ENCODE results near the gene ACACA. TPM values are rescaled to one million over a fixed set of nuclear protein-coding genes. Genes with fewer than 3 reads are reported as not detected.

The ACACA gene
- total RNA-seq, 4 donors from 2014 or later = 28.7 to 72.7 (median 42.2) TPM

DNA sequence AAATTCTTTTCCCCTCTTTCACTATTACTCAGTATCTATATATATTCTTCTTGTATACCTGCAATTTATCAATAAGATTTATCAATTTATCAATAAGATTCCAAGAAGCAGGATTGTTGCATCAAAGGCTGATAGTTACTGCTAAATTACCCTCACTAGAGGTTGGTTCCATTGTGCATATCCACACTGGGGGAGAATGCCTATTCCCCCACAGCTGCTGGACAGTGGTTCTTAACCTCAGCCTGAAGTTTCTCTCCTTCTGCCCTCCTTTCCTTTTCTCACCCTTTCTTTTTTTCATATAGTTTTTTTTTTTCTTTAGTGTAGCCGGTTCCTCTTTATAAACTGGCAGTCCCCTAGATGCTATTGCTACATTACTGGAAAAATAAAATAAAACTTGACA lies 24.6 kb downstream of the ACACA start:
- TF ChIP-seq, protein P1, sequence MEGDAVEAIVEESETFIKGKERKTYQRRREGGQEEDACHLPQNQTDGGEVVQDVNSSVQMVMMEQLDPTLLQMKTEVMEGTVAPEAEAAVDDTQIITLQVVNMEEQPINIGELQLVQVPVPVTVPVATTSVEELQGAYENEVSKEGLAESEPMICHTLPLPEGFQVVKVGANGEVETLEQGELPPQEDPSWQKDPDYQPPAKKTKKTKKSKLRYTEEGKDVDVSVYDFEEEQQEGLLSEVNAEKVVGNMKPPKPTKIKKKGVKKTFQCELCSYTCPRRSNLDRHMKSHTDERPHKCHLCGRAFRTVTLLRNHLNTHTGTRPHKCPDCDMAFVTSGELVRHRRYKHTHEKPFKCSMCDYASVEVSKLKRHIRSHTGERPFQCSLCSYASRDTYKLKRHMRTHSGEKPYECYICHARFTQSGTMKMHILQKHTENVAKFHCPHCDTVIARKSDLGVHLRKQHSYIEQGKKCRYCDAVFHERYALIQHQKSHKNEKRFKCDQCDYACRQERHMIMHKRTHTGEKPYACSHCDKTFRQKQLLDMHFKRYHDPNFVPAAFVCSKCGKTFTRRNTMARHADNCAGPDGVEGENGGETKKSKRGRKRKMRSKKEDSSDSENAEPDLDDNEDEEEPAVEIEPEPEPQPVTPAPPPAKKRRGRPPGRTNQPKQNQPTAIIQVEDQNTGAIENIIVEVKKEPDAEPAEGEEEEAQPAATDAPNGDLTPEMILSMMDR (IDR thresholded peaks at IDR 0.05) = no peak
- DNase-seq (ENCODE audit: low spot score) (no peak), ATAC-seq (ENCODE audit: low FRiP score) (no peak)

DNA sequence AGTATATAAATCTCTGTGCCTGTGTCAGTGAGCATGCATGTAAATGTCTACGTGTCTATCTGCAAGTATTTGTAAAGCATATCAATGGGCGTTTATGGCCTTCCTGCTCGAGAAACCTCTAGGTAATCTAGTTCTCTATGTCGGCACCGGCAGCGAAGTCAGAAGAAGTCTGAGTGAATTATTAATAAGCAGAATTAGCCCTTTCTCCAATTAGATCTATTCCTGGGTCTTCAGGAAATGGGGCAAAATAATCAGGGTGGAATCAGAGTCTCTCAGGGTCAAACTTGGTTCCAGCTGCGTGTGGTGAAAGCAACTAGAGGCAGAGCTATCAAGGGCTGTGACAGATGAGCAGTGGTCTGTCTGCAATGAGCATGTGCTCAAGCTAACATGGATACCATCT lies 30.9 kb downstream of the ACACA start, which contains the start of gene C17orf78:
TSS of gene C17orf78 (plus strand) at position 280 of the 400 bp plus-strand sequence. CDS start at position 388, 108 bp downstream.
- no peak for ATAC-seq (ENCODE audit: low FRiP score)
- TF ChIP-seq, protein P1 (IDR thresholded peaks at IDR 0.05) = no peak
- DNase-seq (ENCODE audit: low spot score) = no peak

DNA sequence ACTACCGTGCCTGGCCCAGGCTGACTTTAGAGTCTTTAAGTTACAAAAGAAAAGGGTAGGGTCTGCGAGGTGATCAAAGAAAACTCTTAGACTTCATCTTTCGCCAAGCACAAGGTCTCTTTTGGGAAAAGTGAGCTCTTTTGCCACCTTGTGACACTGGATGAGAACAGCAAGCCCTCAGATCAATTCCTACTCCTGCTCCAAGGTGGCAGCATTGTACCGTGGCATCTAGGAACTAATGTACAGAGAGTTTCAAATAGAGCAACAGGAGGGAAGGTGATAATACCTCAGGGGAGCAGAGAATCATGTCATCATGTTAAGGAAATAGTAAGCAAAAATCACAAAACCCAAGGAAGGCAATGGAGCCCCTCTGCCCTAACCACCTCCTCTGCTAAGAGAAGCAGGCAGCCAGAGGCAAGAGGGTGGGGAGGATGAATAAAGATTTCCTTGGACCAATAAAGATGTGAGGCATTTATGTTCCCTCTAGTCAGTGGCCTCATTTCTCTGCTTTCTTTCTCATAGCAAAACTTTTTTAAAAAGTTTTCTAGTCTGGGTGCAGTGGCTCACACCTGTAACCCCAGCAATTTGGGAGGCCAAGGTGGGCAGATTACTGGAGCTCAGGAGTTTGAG lies 33.0 kb downstream of the ACACA start:
- peak; percentile 89 for ATAC-seq (ENCODE audit: low FRiP score)
- DNase-seq (ENCODE audit: low spot score) = no peak
- TF ChIP-seq, protein P1 (IDR thresholded peaks at IDR 0.05) = peak in 2 of 3 donors; percentile 22 to 50

DNA sequence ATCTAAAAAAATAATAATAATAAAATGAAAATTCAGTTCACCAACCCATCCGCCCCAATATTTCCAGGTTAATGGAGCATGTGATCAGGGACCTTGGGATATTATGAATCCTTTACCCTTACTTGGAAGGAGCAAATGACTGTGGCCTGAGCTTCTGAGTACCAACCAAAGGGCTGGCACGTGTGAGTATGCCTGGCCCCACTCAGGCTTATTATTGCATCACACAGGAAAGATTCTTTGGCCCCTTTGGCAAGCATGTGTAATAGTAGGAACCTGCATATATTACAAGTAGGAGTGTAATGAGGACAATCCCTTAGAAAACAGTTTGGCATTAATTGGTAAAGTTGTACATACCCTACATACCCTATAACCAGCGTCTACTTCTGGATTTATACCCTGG lies 38.1 kb downstream of the ACACA start:
- DNase-seq (ENCODE audit: low spot score) = no peak
- no peak for ATAC-seq (ENCODE audit: low FRiP score)
- TF ChIP-seq, protein P1 (IDR thresholded peaks at IDR 0.05) = no peak

DNA sequence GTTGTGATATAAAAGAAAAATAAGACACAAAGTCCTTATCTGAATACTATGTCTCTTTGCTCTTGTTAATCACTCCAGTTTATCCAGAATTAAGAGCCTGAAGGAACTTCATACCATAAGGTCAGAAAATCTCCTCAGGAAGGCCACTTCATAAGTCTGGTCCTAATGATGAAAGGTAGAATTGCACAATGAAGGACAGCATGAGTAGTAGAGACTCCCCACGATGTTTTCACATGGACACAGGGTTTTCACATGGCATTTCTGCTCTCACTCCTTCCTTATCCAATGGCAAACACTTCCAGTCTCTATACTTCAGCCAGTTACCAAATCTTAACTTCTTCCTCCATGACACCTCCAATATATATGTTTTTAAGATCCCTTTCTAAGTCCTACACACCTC lies 41.0 kb downstream of the ACACA start:
- ATAC-seq (ENCODE audit: low FRiP score) (no peak), DNase-seq (ENCODE audit: low spot score) (no peak)
- TF ChIP-seq, protein P1 (IDR thresholded peaks at IDR 0.05) = no peak

DNA sequence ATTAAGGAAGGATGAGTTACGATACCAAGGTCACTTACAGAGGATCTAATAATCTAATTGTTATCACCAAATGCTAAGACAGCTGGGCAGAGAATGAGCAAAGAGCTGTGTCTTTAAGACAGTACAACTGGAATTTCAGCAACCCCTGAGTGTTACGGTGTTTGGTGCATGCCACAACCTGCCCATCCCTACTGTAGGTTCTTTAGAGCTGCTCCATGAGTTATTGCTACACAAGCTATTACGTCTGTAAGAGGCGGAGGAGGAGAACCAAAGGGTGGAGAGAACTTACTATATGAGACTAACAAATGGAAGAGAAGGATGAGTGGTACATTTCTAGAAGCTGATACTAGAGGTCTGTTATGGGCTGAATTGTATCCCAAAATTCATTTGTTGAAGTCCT lies 45.1 kb downstream of the ACACA start:
- ATAC-seq (ENCODE audit: low FRiP score) (no peak), DNase-seq (ENCODE audit: low spot score) (no peak)
- TF ChIP-seq, protein P1 (IDR thresholded peaks at IDR 0.05) = no peak

DNA sequence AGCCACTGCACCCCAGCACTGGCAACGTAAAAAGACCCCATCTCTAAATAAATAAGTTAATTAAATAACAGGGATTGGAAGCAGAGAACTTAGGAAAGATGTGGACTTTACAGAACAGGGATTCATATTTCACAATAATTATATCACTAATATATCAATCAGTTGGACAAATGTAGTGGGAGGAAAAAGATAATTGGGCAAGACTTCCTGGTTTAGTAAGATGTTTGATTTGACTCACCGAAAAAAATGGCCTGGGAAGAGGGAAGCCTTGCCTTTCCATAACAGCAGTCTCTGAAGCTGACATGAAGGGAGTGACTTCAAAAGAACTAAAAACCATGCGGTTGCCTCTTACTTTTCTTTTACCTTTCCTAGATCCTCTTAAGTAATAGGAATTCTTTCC lies 46.0 kb downstream of the ACACA start:
- DNase-seq (ENCODE audit: low spot score) (no peak), ATAC-seq (ENCODE audit: low FRiP score) (no peak)
- TF ChIP-seq, protein P1 (IDR thresholded peaks at IDR 0.05) = no peak
